Peyer's patch (tissue), 4 donors: ENCODE measurements around the gene OR1S1. TPM values are rescaled to one million over a fixed set of nuclear protein-coding genes. Genes with fewer than 3 reads are reported as not detected.
"Not testable (repeated sequence)": the region's sequence is repeated elsewhere in the genome, so short reads cannot be mapped to it uniquely, and the experiment has no call there.

Source experiments
- DNase-seq, 3 donors: peaks; one replicate each; pipeline ENCODE4 v3.0.0-alpha.2; 2017 to 2019
- H3K27ac ChIP-seq, 4 donors: fragments of 200-600 bp; sonication (generic); one replicate each; pipeline ENCODE4 v1.5.1; 2016 to 2019
- H3K27me3 ChIP-seq, 2 donors: fragments of 200-600 bp; sonication (generic); one replicate each; pipeline ENCODE4 v1.5.1; 2019
- H3K36me3 ChIP-seq, 3 donors: fragments of 200-600 bp; sonication (generic); one replicate each; pipeline ENCODE4 v1.5.1; 2016 to 2019
- H3K4me1 ChIP-seq, 4 donors: fragments of 200-600 bp; sonication (generic); one replicate each; pipeline ENCODE4 v1.5.1; 2016 to 2019
- H3K4me3 ChIP-seq, 4 donors: fragments of 200-600 bp; sonication (generic); 1 replicate in 3 of 4; 2 replicates in 1 of 4; pipeline ENCODE4 v1.5.1; 2016 to 2019; ENCODE audit warnings: mild to moderate bottlenecking in 1 of 4
- H3K9me3 ChIP-seq, 4 donors: fragments of 200-600 bp; sonication (generic); one replicate each; pipeline ENCODE4 v1.5.1; 2016 to 2019; ENCODE audit warnings: mild to moderate bottlenecking in 1 of 4
- POLR2A ChIP-seq, 2 donors: fragments of 450-650 bp; IDR thresholded peaks; one replicate each; pipeline ENCODE4 v1.5.1; 2017; ENCODE audit warnings: antibody characterized with exemption in 2 of 2, mild to moderate bottlenecking in 2 of 2, moderate library complexity in 2 of 2
- total RNA-seq, 4 donors: library from RNA; depleted of rRNA; stranded (reverse); fragments of >200 nt; gene quantifications; one replicate each; pipeline ENCODE4 v1.1.0, GENCODE V29; 2016
- TF ChIP-seq, protein P1 (sequence below), 6 experiments: fragments of 450-650 bp in 4 of 6; fragments of 200-600 bp in 2 of 6; sonication (generic) in 1 of 6; IDR thresholded peaks; one replicate each; pipeline ENCODE4 v1.5.1; 2017 to 2019; ENCODE audit warnings: antibody characterized with exemption in 6 of 6, mild to moderate bottlenecking in 3 of 6, moderate library complexity in 1 of 6

The OR1S1 gene
- not detected for total RNA-seq

DNA sequence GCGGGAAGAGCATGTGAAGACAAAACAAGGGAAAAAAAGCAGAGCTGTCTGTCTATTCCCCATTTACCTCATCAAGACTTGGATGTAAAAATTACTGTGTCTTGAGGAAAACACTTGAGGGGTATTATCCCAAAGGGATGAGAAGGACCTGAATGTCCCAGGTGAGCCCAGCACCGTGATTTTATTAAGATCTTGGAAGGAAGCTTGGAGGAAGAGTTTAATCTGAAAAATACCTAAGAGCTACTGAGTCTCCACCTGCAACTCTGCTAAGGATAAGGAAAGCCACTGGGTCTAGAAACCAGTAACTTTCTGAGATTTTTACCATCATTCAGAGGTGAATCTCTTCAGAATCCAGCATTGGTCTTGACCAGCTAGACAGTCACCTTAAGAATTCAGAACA, at the start of gene OR1S1:
Gene OR1S1, plus strand, starts transcription at position 301 of the 400 bp plus-strand sequence.
- not testable (repeated sequence) for H3K4me1 ChIP-seq, H3K27ac ChIP-seq, H3K4me3 ChIP-seq, H3K9me3 ChIP-seq, H3K27me3 ChIP-seq, H3K36me3 ChIP-seq, DNase-seq

DNA sequence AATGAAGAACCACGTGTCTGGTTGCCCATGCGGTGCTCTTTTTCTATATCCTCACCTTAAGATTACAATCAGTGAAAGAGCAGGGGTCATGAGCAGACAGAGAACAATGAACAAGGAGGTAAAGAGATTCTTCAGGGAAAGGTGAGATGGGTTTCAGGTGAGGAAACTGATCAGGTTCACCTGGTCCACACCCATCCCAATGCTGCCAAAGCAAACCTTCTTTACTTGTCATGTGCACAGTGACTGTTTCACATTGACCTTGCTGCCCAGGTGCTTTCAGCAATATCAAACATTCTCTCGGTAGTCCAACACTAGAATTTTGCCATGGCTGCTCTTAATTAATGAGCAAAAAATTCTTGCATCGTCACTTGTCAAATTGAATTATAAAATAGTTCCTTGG, 48.1 kb upstream of the OR1S1 start:
- peak overlapping the region in 2 of 4 donors; percentile 1 to 21 for H3K27ac ChIP-seq

DNA sequence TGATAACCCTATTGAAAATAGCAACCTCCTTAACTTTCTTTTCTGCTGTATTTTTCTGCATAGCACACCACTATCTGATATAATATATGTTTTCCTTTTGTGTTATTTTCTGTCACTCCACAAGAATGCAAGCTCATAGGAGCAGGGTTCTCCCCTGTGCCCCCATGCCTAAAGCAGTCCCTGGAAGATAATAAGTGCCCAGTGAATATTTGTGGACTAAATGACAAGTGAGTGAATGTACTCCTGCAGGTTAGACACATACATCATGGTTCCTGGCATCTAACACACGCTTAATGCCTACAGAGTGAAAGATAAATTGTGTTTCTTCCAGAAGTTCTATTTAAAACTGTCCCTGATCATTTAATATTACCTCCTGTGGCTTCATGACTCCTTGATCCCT, 47.5 kb upstream of the OR1S1 start:
- H3K27ac ChIP-seq = peak overlapping the region in 2 of 4 donors; percentile 25 to 58
- no peak for DNase-seq

More for the DNA sequence above, 48.1 kb upstream of the OR1S1 start:
- H3K4me1 ChIP-seq = peaks cover 0 to 26% (median 0%) of the 10 kb centered on the region in 4 donors
- H3K36me3 ChIP-seq = no peaks in the 10 kb centered on the region
- H3K27me3 ChIP-seq = no peaks in the 10 kb centered on the region
- no peaks in the 10 kb centered on the region for H3K9me3 ChIP-seq
- H3K4me3 ChIP-seq = no peak overlapping the region
- TF ChIP-seq POLR2A (IDR thresholded peaks at IDR 0.05) = no peak
- TF ChIP-seq, protein P1, sequence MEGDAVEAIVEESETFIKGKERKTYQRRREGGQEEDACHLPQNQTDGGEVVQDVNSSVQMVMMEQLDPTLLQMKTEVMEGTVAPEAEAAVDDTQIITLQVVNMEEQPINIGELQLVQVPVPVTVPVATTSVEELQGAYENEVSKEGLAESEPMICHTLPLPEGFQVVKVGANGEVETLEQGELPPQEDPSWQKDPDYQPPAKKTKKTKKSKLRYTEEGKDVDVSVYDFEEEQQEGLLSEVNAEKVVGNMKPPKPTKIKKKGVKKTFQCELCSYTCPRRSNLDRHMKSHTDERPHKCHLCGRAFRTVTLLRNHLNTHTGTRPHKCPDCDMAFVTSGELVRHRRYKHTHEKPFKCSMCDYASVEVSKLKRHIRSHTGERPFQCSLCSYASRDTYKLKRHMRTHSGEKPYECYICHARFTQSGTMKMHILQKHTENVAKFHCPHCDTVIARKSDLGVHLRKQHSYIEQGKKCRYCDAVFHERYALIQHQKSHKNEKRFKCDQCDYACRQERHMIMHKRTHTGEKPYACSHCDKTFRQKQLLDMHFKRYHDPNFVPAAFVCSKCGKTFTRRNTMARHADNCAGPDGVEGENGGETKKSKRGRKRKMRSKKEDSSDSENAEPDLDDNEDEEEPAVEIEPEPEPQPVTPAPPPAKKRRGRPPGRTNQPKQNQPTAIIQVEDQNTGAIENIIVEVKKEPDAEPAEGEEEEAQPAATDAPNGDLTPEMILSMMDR (IDR thresholded peaks at IDR 0.05) = no peak
- DNase-seq = no peak

DNA sequence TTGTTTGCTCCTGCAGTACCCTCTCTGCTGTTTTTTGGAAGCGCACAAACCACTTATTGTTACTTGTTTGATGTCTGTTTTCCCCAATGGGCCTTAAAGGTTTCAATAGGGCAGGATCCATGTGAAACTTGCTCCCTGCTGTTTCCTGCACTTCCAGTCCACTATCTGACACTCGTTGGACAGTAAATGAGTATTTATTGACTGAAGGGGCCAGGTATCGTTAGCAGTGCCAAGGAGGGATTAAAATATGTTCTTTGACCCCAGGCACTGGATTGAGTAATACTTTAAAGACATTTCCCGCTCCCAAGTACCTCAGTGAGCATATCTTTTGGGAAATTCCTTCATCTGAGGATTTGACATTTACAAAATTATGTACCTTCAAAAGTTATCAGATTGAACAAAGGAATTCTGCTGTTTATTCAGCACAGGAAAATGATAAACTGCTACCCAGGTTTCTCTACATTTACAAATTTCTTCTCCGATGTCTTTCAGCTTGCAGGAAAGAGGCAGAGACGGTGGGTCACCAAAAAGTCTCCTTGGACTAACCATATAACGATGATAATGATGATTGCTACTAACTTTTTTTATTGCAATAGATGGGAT, 46.9 kb upstream of the OR1S1 start:
- DNase-seq = peak in 1 of 3 donors; percentile 47
- TF ChIP-seq POLR2A (IDR thresholded peaks at IDR 0.05) = no peak
- TF ChIP-seq, protein P1 (IDR thresholded peaks at IDR 0.05) = no peak
- Histone ChIP-seq H3K4me1 (peaks cover 0 to 26% (median 0%) of the 10 kb centered on the region in 4 donors), H3K4me3 (no peak overlapping the region), H3K36me3 (no peaks in the 10 kb centered on the region), H3K27ac (peak overlapping the region in 2 of 4 donors; percentile 25 to 58), H3K27me3 (no peaks in the 10 kb centered on the region), H3K9me3 (no peaks in the 10 kb centered on the region)

More for the DNA sequence above, 47.5 kb upstream of the OR1S1 start:
- no peak for TF ChIP-seq POLR2A (IDR thresholded peaks at IDR 0.05)
- TF ChIP-seq, protein P1 (IDR thresholded peaks at IDR 0.05) = no peak
- Histone ChIP-seq H3K4me3 (no peak overlapping the region), H3K4me1 (peaks cover 0 to 26% (median 0%) of the 10 kb centered on the region in 4 donors), H3K9me3 (no peaks in the 10 kb centered on the region), H3K27me3 (no peaks in the 10 kb centered on the region), H3K36me3 (no peaks in the 10 kb centered on the region)

DNA sequence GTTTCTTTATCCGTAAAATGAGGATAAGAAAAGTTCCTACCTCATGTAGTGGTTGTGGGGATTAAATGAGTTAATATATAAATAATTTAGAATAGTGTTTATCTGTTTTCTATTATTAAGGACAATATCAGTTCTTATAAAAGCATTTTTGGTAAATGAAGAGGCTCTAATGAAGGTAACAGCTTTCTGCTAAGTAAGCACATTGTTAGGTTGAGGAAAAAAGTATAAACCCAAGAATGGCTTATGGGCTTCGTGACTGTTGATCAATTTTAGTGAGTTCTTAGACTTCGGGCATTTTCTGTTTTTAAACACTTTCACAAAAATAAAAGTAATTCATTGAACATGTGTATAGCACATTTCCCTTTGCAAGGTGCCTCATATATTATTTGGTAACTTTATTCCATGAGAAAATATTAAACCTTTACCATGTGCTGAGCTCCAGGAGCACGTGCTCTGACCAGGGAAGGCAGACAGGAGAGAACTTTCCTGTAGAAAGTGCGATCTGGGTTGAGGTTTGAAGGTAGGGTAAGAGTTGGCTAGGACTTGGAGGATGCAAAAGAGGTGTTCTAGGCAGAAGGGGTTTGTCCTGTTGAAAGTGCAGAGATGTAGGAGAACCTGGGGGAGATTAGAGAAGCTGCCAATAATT, 35.0 kb upstream of the OR1S1 start:
- H3K27ac ChIP-seq = no peak overlapping the region
- no peak overlapping the region for H3K4me3 ChIP-seq
- H3K27me3 ChIP-seq = no peaks in the 10 kb centered on the region
- no peaks in the 10 kb centered on the region for H3K36me3 ChIP-seq
- DNase-seq = no peak
- no peak for TF ChIP-seq POLR2A (IDR thresholded peaks at IDR 0.05)
- TF ChIP-seq, protein P1 (IDR thresholded peaks at IDR 0.05) = no peak
- no peaks in the 10 kb centered on the region for H3K9me3 ChIP-seq
- H3K4me1 ChIP-seq = no peaks in the 10 kb centered on the region

DNA sequence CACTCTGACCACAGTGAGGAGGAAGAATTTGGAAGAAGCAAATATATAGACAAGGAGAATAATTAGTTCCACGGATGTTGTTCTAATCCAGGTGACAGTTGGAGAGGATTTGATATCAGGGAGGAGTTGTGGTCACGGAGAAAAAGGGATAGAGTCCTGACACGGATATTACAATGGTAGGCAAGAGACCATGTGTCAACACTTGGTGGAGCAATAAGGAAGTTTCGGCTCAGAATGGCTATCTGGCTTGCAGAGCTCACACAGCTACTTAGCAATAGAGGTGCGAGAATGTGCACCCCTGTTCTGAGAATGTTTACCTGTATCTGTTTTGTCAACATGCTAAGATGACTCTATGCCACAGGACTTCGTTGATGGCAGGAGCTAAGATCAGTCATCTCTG, 34.1 kb upstream of the OR1S1 start:
- TF ChIP-seq POLR2A (IDR thresholded peaks at IDR 0.05) = no peak
- TF ChIP-seq, protein P1 (IDR thresholded peaks at IDR 0.05) = no peak
- no peak overlapping the region for H3K27ac ChIP-seq
- no peaks in the 10 kb centered on the region for H3K36me3 ChIP-seq
- no peak overlapping the region for H3K4me3 ChIP-seq
- no peak for DNase-seq
- H3K4me1 ChIP-seq = no peaks in the 10 kb centered on the region
- no peaks in the 10 kb centered on the region for H3K27me3 ChIP-seq
- H3K9me3 ChIP-seq = no peaks in the 10 kb centered on the region
